Measurements from ENCODE around the gene EHBP1. TPM values are rescaled to one million over a fixed set of nuclear protein-coding genes. Genes with fewer than 3 reads are reported as not detected.

Gene EHBP1
- total and polyA plus RNA-seq, 3 experiments from 2014 or later, result 12.5 to 23.1 (median 22.7) TPM

GRCh38 chr2:62944362-62944761, 238.8 kb downstream of the EHBP1 start:
- H3K4me3 Mint-ChIP-seq, result no peak overlapping the region
- no peaks in the 10 kb centered on the region for H3K9me3 Mint-ChIP-seq
- Histone ChIP-seq H3K36me3 (ENCODE audit: insufficient read depth, low read length) (peaks cover 5% of the 10 kb centered on the region), H3K9me3 (ENCODE audit: low read length) (no peaks in the 10 kb centered on the region), H3K4me3 (ENCODE audit: low read length) (no peak overlapping the region), H3K4me1 (ENCODE audit: insufficient read depth, low read length) (no peaks in the 10 kb centered on the region), H3K27ac (ENCODE audit: low read depth, low read length) (no peak overlapping the region), H3K27me3 (ENCODE audit: insufficient read depth, low read length, poor library complexity, severe bottlenecking) (no peaks in the 10 kb centered on the region)
- H3K27me3 Mint-ChIP-seq, result no peaks in the 10 kb centered on the region
- H3K36me3 Mint-ChIP-seq, result peaks cover 10 to 23% (median 10%) of the 10 kb centered on the region in 3 donors
- ChIA-PET CTCF (no interaction called here), POLR2A (no interaction called here)
- no peak overlapping the region for H3K27ac Mint-ChIP-seq
- H3K4me1 Mint-ChIP-seq, result no peaks in the 10 kb centered on the region
- no peak for DNase-seq

DNA sequence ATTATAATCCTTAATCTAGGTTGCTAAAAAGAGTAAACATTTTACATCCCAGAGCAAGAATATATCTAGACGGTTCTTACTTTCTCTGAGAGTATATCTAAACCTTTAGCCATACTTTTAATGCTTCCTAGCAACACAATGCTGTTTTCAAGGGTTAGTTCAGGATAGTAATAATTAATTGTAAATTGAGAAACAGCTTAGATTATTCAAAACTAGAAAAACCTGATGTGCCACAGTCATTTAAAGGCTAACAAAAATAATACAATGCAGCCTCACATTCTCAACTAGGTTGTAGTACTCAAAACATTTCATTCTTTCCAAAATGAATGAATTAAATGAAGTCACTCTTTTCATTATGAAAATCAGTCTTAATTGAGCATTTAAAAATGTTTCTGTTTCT, 241.9 kb downstream of the EHBP1 start:
- peaks cover 10 to 26% (median 14%) of the 10 kb centered on the region in 3 donors for H3K36me3 Mint-ChIP-seq
- H3K9me3 Mint-ChIP-seq, result no peaks in the 10 kb centered on the region
- H3K4me1 Mint-ChIP-seq, result no peaks in the 10 kb centered on the region
- Histone ChIP-seq H3K27me3 (ENCODE audit: insufficient read depth, low read length, poor library complexity, severe bottlenecking) (no peaks in the 10 kb centered on the region), H3K36me3 (ENCODE audit: insufficient read depth, low read length) (peaks cover 5% of the 10 kb centered on the region), H3K4me1 (ENCODE audit: insufficient read depth, low read length) (no peaks in the 10 kb centered on the region), H3K4me3 (ENCODE audit: low read length) (no peak overlapping the region), H3K9me3 (ENCODE audit: low read length) (no peaks in the 10 kb centered on the region), H3K27ac (ENCODE audit: low read depth, low read length) (no peak overlapping the region)
- no peak for DNase-seq
- CTCF ChIA-PET, result no interaction called here
- H3K27ac Mint-ChIP-seq, result no peak overlapping the region
- no peaks in the 10 kb centered on the region for H3K27me3 Mint-ChIP-seq
- POLR2A ChIA-PET, result no interaction called here
- no peak overlapping the region for H3K4me3 Mint-ChIP-seq

GRCh38 chr2:62956651-62957050, 251.1 kb downstream of the EHBP1 start:
- no peaks in the 10 kb centered on the region for H3K9me3 ChIP-seq (ENCODE audit: low read length)
- H3K27ac Mint-ChIP-seq, result no peak overlapping the region
- ChIA-PET CTCF (no interaction called here), POLR2A (no interaction called here)
- no peak overlapping the region for H3K4me3 ChIP-seq (ENCODE audit: low read length)
- H3K4me1 ChIP-seq (ENCODE audit: insufficient read depth, low read length), result no peaks in the 10 kb centered on the region
- H3K36me3 ChIP-seq (ENCODE audit: insufficient read depth, low read length), result no peaks in the 10 kb centered on the region
- peaks cover 14 to 25% (median 15%) of the 10 kb centered on the region in 3 donors for H3K36me3 Mint-ChIP-seq
- H3K4me3 Mint-ChIP-seq, result no peak overlapping the region
- no peaks in the 10 kb centered on the region for H3K9me3 Mint-ChIP-seq
- H3K27me3 Mint-ChIP-seq, result no peaks in the 10 kb centered on the region
- H3K27me3 ChIP-seq (ENCODE audit: insufficient read depth, low read length, poor library complexity, severe bottlenecking), result no peaks in the 10 kb centered on the region
- H3K4me1 Mint-ChIP-seq, result no peaks in the 10 kb centered on the region
- no peak overlapping the region for H3K27ac ChIP-seq (ENCODE audit: low read depth, low read length)
- no peak for DNase-seq

DNA sequence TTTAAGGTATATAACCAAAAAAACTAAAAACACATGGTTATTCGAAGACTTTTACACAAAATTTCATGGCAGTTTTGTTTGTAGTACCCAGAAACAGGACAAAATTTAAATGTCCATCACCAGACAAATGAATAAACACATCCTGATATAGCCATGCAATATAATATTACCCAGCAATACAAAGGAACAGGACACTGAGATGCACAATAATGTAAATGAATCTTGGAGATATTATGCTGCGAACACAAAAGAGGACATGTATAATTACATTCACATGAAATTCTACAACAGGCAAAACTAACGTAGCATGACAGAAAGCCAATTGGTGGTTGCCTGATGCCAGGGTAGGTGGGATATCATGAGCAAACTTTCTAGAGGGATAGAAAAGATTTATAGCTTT, 252.7 kb downstream of the EHBP1 start:
- Mint-ChIP-seq H3K27me3 (no peaks in the 10 kb centered on the region), H3K4me1 (no peaks in the 10 kb centered on the region), H3K9me3 (no peaks in the 10 kb centered on the region), H3K36me3 (peaks cover 10 to 21% (median 14%) of the 10 kb centered on the region in 3 donors), H3K4me3 (no peak overlapping the region), H3K27ac (no peak overlapping the region)
- ChIA-PET CTCF (no interaction called here), POLR2A (no interaction called here)
- Histone ChIP-seq H3K36me3 (ENCODE audit: insufficient read depth, low read length) (no peaks in the 10 kb centered on the region), H3K9me3 (ENCODE audit: low read length) (no peaks in the 10 kb centered on the region), H3K27ac (ENCODE audit: low read depth, low read length) (no peak overlapping the region), H3K4me1 (ENCODE audit: insufficient read depth, low read length) (no peaks in the 10 kb centered on the region), H3K4me3 (ENCODE audit: low read length) (no peak overlapping the region), H3K27me3 (ENCODE audit: insufficient read depth, low read length, poor library complexity, severe bottlenecking) (no peaks in the 10 kb centered on the region)
- no peak for DNase-seq

- no peaks in the 10 kb centered on the region for H3K36me3 ChIP-seq (ENCODE audit: insufficient read depth, low read length)
- Mint-ChIP-seq H3K9me3 (no peaks in the 10 kb centered on the region), H3K27ac (no peak overlapping the region), H3K36me3 (peaks cover 3 to 13% (median 8%) of the 10 kb centered on the region in 3 donors), H3K27me3 (no peaks in the 10 kb centered on the region), H3K4me3 (no peak overlapping the region), H3K4me1 (no peaks in the 10 kb centered on the region)
- no peak overlapping the region for H3K27ac ChIP-seq (ENCODE audit: low read depth, low read length)
- CTCF ChIA-PET, result no interaction called here
- POLR2A ChIA-PET, result no interaction called here
- no peak for DNase-seq
- H3K4me3 ChIP-seq (ENCODE audit: low read length), result no peak overlapping the region
- H3K27me3 ChIP-seq (ENCODE audit: insufficient read depth, low read length, poor library complexity, severe bottlenecking), result no peaks in the 10 kb centered on the region
- H3K9me3 ChIP-seq (ENCODE audit: low read length), result no peaks in the 10 kb centered on the region
- no peaks in the 10 kb centered on the region for H3K4me1 ChIP-seq (ENCODE audit: insufficient read depth, low read length)
These were observed 258.5 kb downstream of the EHBP1 start for GRCh38 chr2:62964050-62964449.

DNA sequence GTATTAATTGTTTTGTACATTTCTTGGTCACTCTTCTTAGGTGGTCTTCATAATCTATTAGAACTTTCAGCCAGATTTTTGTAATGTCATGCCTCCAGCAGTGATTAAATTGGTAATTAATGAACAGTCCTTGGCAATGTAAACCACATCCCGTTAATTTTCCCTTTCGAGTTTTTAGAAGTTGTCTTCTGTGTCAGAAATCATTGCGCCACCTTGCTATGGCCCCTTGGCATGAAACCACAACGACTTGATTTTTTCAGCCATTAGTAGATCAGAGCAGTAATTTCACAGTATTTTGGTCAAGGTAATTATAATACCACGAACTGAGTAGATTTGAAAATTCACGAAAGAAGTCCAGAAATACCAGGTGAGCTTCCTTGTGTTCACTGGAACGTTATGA, 259.2 kb downstream of the EHBP1 start:
- no peak overlapping the region for H3K4me3 Mint-ChIP-seq
- CTCF ChIA-PET, result no interaction called here
- POLR2A ChIA-PET, result no interaction called here
- DNase-seq, result no peak
- H3K4me3 ChIP-seq (ENCODE audit: low read length), result no peak overlapping the region
- no peaks in the 10 kb centered on the region for H3K27me3 Mint-ChIP-seq
- no peaks in the 10 kb centered on the region for H3K4me1 ChIP-seq (ENCODE audit: insufficient read depth, low read length)
- no peaks in the 10 kb centered on the region for H3K36me3 ChIP-seq (ENCODE audit: insufficient read depth, low read length)
- no peak overlapping the region for H3K27ac ChIP-seq (ENCODE audit: low read depth, low read length)
- no peaks in the 10 kb centered on the region for H3K27me3 ChIP-seq (ENCODE audit: insufficient read depth, low read length, poor library complexity, severe bottlenecking)
- peaks cover 3 to 11% (median 7%) of the 10 kb centered on the region in 3 donors for H3K36me3 Mint-ChIP-seq
- no peaks in the 10 kb centered on the region for H3K4me1 Mint-ChIP-seq
- no peaks in the 10 kb centered on the region for H3K9me3 Mint-ChIP-seq
- no peak overlapping the region for H3K27ac Mint-ChIP-seq
- no peaks in the 10 kb centered on the region for H3K9me3 ChIP-seq (ENCODE audit: low read length)

- no peak overlapping the region for H3K4me3 Mint-ChIP-seq
- POLR2A ChIA-PET, result no interaction called here
- CTCF ChIA-PET, result no interaction called here
- Histone ChIP-seq H3K27me3 (ENCODE audit: insufficient read depth, low read length, poor library complexity, severe bottlenecking) (no peaks in the 10 kb centered on the region), H3K36me3 (ENCODE audit: insufficient read depth, low read length) (no peaks in the 10 kb centered on the region), H3K9me3 (ENCODE audit: low read length) (no peaks in the 10 kb centered on the region), H3K27ac (ENCODE audit: low read depth, low read length) (no peak overlapping the region), H3K4me1 (ENCODE audit: insufficient read depth, low read length) (no peaks in the 10 kb centered on the region), H3K4me3 (ENCODE audit: low read length) (no peak overlapping the region)
- no peaks in the 10 kb centered on the region for H3K9me3 Mint-ChIP-seq
- peaks cover 0 to 14% (median 5%) of the 10 kb centered on the region in 3 donors for H3K36me3 Mint-ChIP-seq
- H3K27me3 Mint-ChIP-seq, result no peaks in the 10 kb centered on the region
- no peak overlapping the region for H3K27ac Mint-ChIP-seq
- no peak for DNase-seq
- no peaks in the 10 kb centered on the region for H3K4me1 Mint-ChIP-seq
These were observed 261.5 kb downstream of the EHBP1 start for GRCh38 chr2:62966991-62967390.

DNA sequence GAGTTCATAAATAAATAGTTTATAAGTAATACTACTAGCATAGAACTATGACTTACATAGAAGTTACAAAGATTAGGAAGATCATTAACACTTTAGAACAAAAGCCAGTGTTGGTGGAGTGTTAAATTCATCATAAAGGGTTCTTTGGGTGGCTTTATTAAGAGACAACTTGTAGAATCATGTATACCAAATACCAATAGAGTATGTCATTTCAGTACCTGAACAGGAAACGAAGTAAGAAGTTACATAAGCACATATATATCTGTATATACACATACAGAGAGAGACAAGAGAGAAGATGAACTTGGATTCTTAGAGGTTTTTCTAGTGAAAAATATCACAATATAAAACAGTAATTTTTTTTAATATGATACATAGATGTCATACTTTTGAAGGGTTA, 262.7 kb downstream of the EHBP1 start:
- Mint-ChIP-seq H3K4me3 (no peak overlapping the region), H3K9me3 (no peaks in the 10 kb centered on the region), H3K27ac (peak overlapping the region in 1 of 8 donors; percentile 38), H3K36me3 (peaks cover 0 to 14% (median 8%) of the 10 kb centered on the region in 3 donors), H3K27me3 (no peaks in the 10 kb centered on the region), H3K4me1 (no peaks in the 10 kb centered on the region)
- Histone ChIP-seq H3K27me3 (ENCODE audit: insufficient read depth, low read length, poor library complexity, severe bottlenecking) (no peaks in the 10 kb centered on the region), H3K36me3 (ENCODE audit: insufficient read depth, low read length) (no peaks in the 10 kb centered on the region), H3K4me3 (ENCODE audit: low read length) (no peak overlapping the region), H3K27ac (ENCODE audit: low read depth, low read length) (no peak overlapping the region), H3K9me3 (ENCODE audit: low read length) (no peaks in the 10 kb centered on the region), H3K4me1 (ENCODE audit: insufficient read depth, low read length) (no peaks in the 10 kb centered on the region)
- POLR2A ChIA-PET, result no interaction called here
- no peak for DNase-seq
- CTCF ChIA-PET, result no interaction called here

DNA sequence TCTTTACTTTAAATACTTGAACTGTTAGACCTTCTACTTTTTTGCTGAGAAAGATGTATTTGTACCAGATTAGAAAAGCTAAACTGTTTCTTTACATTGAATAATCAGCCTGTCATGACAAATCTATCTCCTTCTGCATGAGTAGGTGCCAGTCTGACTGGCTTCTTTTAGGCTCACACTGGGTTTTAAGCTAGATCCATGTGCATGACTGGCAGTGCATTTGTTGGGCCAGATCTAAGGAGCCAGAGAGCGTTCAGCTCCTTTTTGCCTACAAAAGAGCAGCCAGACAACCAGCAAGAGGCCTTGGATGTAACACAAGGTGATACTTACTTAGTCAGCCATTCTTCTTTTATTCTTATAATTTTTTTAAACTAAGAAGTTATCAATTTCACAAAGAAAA, 263.2 kb downstream of the EHBP1 start:
- Histone ChIP-seq H3K4me3 (ENCODE audit: low read length) (no peak overlapping the region), H3K36me3 (ENCODE audit: insufficient read depth, low read length) (no peaks in the 10 kb centered on the region), H3K27me3 (ENCODE audit: insufficient read depth, low read length, poor library complexity, severe bottlenecking) (no peaks in the 10 kb centered on the region), H3K9me3 (ENCODE audit: low read length) (no peaks in the 10 kb centered on the region), H3K4me1 (ENCODE audit: insufficient read depth, low read length) (no peaks in the 10 kb centered on the region), H3K27ac (ENCODE audit: low read depth, low read length) (no peak overlapping the region)
- Mint-ChIP-seq H3K4me3 (no peak overlapping the region), H3K27me3 (no peaks in the 10 kb centered on the region), H3K9me3 (no peaks in the 10 kb centered on the region), H3K27ac (peak overlapping the region in 1 of 8 donors; percentile 77), H3K4me1 (no peaks in the 10 kb centered on the region), H3K36me3 (peaks cover 0 to 14% (median 8%) of the 10 kb centered on the region in 3 donors)
- ChIA-PET CTCF (no interaction called here), POLR2A (no interaction called here)
- no peak for DNase-seq

All from CD8-positive, alpha-beta memory T cell (primary cell).